ENCODE measurements around the gene ANO4. TPM values are rescaled to one million over a fixed set of nuclear protein-coding genes. Genes with fewer than 3 reads are reported as not detected.

The ANO4 gene
- total RNA-seq, 1 donor from 2014 or later, result 4.1 TPM

Other genes with a start within 250 kb of the ANO4 start
- gene GAS2L3, start 221.1 kb upstream of the ANO4 start, total RNA-seq, result 6.0 TPM